Peyer's patch (tissue), 4 donors: Measurements from ENCODE around the gene DET1. TPM values are rescaled to one million over a fixed set of nuclear protein-coding genes. Genes with fewer than 3 reads are reported as not detected.

Source experiments
- DNase-seq, 3 donors: peaks; one replicate each; pipeline ENCODE4 v3.0.0-alpha.2; 2017 to 2019
- H3K27ac ChIP-seq, 4 donors: fragments of 200-600 bp; sonication (generic); one replicate each; pipeline ENCODE4 v1.5.1; 2016 to 2019
- H3K27me3 ChIP-seq, 2 donors: fragments of 200-600 bp; sonication (generic); one replicate each; pipeline ENCODE4 v1.5.1; 2019
- H3K36me3 ChIP-seq, 3 donors: fragments of 200-600 bp; sonication (generic); one replicate each; pipeline ENCODE4 v1.5.1; 2016 to 2019
- H3K4me1 ChIP-seq, 4 donors: fragments of 200-600 bp; sonication (generic); one replicate each; pipeline ENCODE4 v1.5.1; 2016 to 2019
- H3K4me3 ChIP-seq, 4 donors: fragments of 200-600 bp; sonication (generic); 1 replicate in 3 of 4; 2 replicates in 1 of 4; pipeline ENCODE4 v1.5.1; 2016 to 2019; ENCODE audit warnings: mild to moderate bottlenecking in 1 of 4
- H3K9me3 ChIP-seq, 4 donors: fragments of 200-600 bp; sonication (generic); one replicate each; pipeline ENCODE4 v1.5.1; 2016 to 2019; ENCODE audit warnings: mild to moderate bottlenecking in 1 of 4
- POLR2A ChIP-seq, 2 donors: fragments of 450-650 bp; IDR thresholded peaks; one replicate each; pipeline ENCODE4 v1.5.1; 2017; ENCODE audit warnings: antibody characterized with exemption in 2 of 2, mild to moderate bottlenecking in 2 of 2, moderate library complexity in 2 of 2
- total RNA-seq, 4 donors: library from RNA; depleted of rRNA; stranded (reverse); fragments of >200 nt; gene quantifications; one replicate each; pipeline ENCODE4 v1.1.0, GENCODE V29; 2016
- TF ChIP-seq, protein P1 (sequence below), 6 experiments: fragments of 450-650 bp in 4 of 6; fragments of 200-600 bp in 2 of 6; sonication (generic) in 1 of 6; IDR thresholded peaks; one replicate each; pipeline ENCODE4 v1.5.1; 2017 to 2019; ENCODE audit warnings: antibody characterized with exemption in 6 of 6, mild to moderate bottlenecking in 3 of 6, moderate library complexity in 1 of 6

Gene DET1
- total RNA-seq, 4 donors from 2014 or later: 9.3 to 19.6 (median 10.8) TPM

- no peak overlapping the region for H3K4me3 ChIP-seq
- H3K4me1 ChIP-seq: no peaks in the 10 kb centered on the region
- peaks cover 0 to 41% (median 0%) of the 10 kb centered on the region in 3 donors for H3K36me3 ChIP-seq
- no peak for DNase-seq
- H3K27me3 ChIP-seq: no peaks in the 10 kb centered on the region
- no peaks in the 10 kb centered on the region for H3K9me3 ChIP-seq
- no peak for TF ChIP-seq POLR2A (IDR thresholded peaks at IDR 0.05)
- TF ChIP-seq, protein P1, sequence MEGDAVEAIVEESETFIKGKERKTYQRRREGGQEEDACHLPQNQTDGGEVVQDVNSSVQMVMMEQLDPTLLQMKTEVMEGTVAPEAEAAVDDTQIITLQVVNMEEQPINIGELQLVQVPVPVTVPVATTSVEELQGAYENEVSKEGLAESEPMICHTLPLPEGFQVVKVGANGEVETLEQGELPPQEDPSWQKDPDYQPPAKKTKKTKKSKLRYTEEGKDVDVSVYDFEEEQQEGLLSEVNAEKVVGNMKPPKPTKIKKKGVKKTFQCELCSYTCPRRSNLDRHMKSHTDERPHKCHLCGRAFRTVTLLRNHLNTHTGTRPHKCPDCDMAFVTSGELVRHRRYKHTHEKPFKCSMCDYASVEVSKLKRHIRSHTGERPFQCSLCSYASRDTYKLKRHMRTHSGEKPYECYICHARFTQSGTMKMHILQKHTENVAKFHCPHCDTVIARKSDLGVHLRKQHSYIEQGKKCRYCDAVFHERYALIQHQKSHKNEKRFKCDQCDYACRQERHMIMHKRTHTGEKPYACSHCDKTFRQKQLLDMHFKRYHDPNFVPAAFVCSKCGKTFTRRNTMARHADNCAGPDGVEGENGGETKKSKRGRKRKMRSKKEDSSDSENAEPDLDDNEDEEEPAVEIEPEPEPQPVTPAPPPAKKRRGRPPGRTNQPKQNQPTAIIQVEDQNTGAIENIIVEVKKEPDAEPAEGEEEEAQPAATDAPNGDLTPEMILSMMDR (IDR thresholded peaks at IDR 0.05): no peak
- H3K27ac ChIP-seq: no peak overlapping the region
These were observed 35.3 kb downstream of the DET1 start for GRCh38 chr15:88511161-88511560.

DNA sequence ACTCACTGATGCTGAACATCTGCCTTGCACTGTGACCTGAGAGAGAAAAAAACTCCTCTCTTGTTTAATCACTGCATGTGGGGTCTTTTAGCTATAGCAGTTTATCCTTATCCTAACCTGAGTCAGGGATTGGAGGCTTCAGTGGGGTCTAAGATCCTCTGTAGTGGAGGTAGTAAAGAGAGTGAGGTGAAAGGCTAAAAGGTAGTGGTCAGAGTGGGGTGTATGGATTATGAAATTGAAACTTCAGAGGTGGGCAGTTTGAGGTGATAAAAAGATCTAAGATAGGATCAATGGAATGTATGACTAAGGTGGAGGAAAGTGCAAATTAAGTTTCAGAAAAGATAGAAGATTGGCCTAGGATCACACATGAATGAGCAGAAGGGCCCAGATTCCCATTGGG lies 36.5 kb downstream of the DET1 start:
- H3K36me3 ChIP-seq: peaks cover 0 to 44% (median 0%) of the 10 kb centered on the region in 3 donors
- no peak overlapping the region for H3K27ac ChIP-seq
- H3K4me3 ChIP-seq: no peak overlapping the region
- H3K4me1 ChIP-seq: no peaks in the 10 kb centered on the region
- no peaks in the 10 kb centered on the region for H3K9me3 ChIP-seq
- no peak for TF ChIP-seq POLR2A (IDR thresholded peaks at IDR 0.05)
- TF ChIP-seq, protein P1 (IDR thresholded peaks at IDR 0.05): no peak
- DNase-seq: no peak
- H3K27me3 ChIP-seq: no peaks in the 10 kb centered on the region

GRCh38 chr15:88509321-88509720 lies 37.2 kb downstream of the DET1 start:
- no peaks in the 10 kb centered on the region for H3K27me3 ChIP-seq
- no peak overlapping the region for H3K27ac ChIP-seq
- H3K9me3 ChIP-seq: no peaks in the 10 kb centered on the region
- peaks cover 0 to 41% (median 0%) of the 10 kb centered on the region in 3 donors for H3K36me3 ChIP-seq
- no peaks in the 10 kb centered on the region for H3K4me1 ChIP-seq
- TF ChIP-seq POLR2A (IDR thresholded peaks at IDR 0.05): no peak
- TF ChIP-seq, protein P1 (IDR thresholded peaks at IDR 0.05): no peak
- no peak overlapping the region for H3K4me3 ChIP-seq
- no peak for DNase-seq

GRCh38 chr15:88506628-88507027 lies 39.9 kb downstream of the DET1 start:
- TF ChIP-seq POLR2A (IDR thresholded peaks at IDR 0.05): no peak
- TF ChIP-seq, protein P1 (IDR thresholded peaks at IDR 0.05): no peak
- no peak overlapping the region for H3K27ac ChIP-seq
- no peak for DNase-seq
- no peaks in the 10 kb centered on the region for H3K27me3 ChIP-seq
- H3K4me1 ChIP-seq: no peaks in the 10 kb centered on the region
- no peaks in the 10 kb centered on the region for H3K9me3 ChIP-seq
- H3K36me3 ChIP-seq: peaks cover 0 to 33% (median 0%) of the 10 kb centered on the region in 3 donors
- no peak overlapping the region for H3K4me3 ChIP-seq

- H3K4me1 ChIP-seq: no peaks in the 10 kb centered on the region
- H3K9me3 ChIP-seq: no peaks in the 10 kb centered on the region
- H3K4me3 ChIP-seq: no peak overlapping the region
- TF ChIP-seq, protein P1 (IDR thresholded peaks at IDR 0.05): no peak
- TF ChIP-seq POLR2A (IDR thresholded peaks at IDR 0.05): no peak
- H3K27ac ChIP-seq: no peak overlapping the region
- no peaks in the 10 kb centered on the region for H3K27me3 ChIP-seq
- H3K36me3 ChIP-seq: peaks cover 0 to 24% (median 0%) of the 10 kb centered on the region in 3 donors
- no peak for DNase-seq
These were observed 40.8 kb downstream of the DET1 start for GRCh38 chr15:88505721-88506120.

DNA sequence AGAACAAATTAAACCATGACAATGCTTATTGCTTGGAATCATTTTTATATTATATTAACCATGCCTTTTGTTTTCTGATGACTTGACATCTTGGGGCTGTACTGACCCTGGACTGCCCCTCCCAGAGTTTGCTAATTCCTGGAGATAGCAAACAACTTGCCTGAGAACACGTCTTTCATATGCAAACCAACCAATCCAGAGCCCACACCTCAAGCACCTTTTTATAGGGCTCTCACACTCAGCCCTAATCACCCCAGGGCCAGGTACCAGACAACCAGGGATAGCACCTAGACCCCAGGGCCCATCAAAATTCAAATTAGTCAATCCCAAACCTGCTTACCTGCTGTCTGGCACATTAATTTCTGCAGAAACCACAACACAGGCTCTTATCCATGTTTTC lies 42.0 kb downstream of the DET1 start:
- TF ChIP-seq, protein P1 (IDR thresholded peaks at IDR 0.05): no peak
- TF ChIP-seq POLR2A (IDR thresholded peaks at IDR 0.05): no peak
- Histone ChIP-seq H3K36me3 (peaks cover 0 to 16% (median 0%) of the 10 kb centered on the region in 3 donors), H3K27ac (no peak overlapping the region), H3K4me3 (no peak overlapping the region), H3K27me3 (no peaks in the 10 kb centered on the region), H3K4me1 (no peaks in the 10 kb centered on the region), H3K9me3 (no peaks in the 10 kb centered on the region)
- no peak for DNase-seq
